ENCODE results near the gene ATXN7L3.

Gene ATXN7L3

GRCh38 chr17:44217738-44218343 is 18.2 kb upstream of the ATXN7L3 start:
- peak overlapping the region; percentile 68 for H3K4me3 ChIP-seq (ENCODE audit: low read length)
- no peak for DNase-seq (ENCODE audit: low read depth)
- TF ChIP-seq CTCF (conservative IDR thresholded peaks at IDR 0.05; ENCODE audit: low read length), result no peak

- no peak overlapping the region for H3K4me3 ChIP-seq (ENCODE audit: low read length)
- no peak for TF ChIP-seq CTCF (conservative IDR thresholded peaks at IDR 0.05; ENCODE audit: low read length)
- no peak for DNase-seq (ENCODE audit: low read depth)
Observed at GRCh38 chr17:44216694-44217093, 17.0 kb upstream of the ATXN7L3 start.

DNA sequence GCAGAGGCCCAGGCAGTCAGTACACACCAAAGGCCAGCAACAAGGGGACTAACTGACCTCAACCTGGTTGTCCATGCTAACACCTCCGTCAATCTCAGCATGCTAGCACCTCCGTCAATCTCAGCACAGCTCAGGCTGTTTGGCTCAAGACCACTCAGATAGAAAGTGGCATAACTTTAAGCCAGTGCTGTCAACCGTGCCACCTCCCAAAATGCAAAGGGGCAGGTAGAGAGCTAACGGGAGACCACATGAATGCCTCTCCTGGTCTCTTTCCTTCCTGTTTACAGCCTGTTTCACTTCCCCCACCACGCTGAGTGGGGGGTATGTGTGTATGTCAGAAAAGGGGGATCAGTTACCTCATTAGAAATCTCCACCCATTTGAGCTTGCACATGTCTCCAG is 16.5 kb upstream of the ATXN7L3 start:
- no peak for TF ChIP-seq CTCF (conservative IDR thresholded peaks at IDR 0.05; ENCODE audit: low read length)
- no peak overlapping the region for H3K4me3 ChIP-seq (ENCODE audit: low read length)
- DNase-seq (ENCODE audit: low read depth), result no peak

GRCh38 chr17:44214896-44215295 is 15.2 kb upstream of the ATXN7L3 start:
- no peak for DNase-seq (ENCODE audit: low read depth)
- TF ChIP-seq CTCF (conservative IDR thresholded peaks at IDR 0.05; ENCODE audit: low read length), result no peak
- H3K4me3 ChIP-seq (ENCODE audit: low read length), result no peak overlapping the region

GRCh38 chr17:44214230-44214494 is 14.5 kb upstream of the ATXN7L3 start:
- no peak for TF ChIP-seq CTCF (conservative IDR thresholded peaks at IDR 0.05; ENCODE audit: low read length)
- no peak for DNase-seq (ENCODE audit: low read depth)
- H3K4me3 ChIP-seq (ENCODE audit: low read length), result no peak overlapping the region

DNA sequence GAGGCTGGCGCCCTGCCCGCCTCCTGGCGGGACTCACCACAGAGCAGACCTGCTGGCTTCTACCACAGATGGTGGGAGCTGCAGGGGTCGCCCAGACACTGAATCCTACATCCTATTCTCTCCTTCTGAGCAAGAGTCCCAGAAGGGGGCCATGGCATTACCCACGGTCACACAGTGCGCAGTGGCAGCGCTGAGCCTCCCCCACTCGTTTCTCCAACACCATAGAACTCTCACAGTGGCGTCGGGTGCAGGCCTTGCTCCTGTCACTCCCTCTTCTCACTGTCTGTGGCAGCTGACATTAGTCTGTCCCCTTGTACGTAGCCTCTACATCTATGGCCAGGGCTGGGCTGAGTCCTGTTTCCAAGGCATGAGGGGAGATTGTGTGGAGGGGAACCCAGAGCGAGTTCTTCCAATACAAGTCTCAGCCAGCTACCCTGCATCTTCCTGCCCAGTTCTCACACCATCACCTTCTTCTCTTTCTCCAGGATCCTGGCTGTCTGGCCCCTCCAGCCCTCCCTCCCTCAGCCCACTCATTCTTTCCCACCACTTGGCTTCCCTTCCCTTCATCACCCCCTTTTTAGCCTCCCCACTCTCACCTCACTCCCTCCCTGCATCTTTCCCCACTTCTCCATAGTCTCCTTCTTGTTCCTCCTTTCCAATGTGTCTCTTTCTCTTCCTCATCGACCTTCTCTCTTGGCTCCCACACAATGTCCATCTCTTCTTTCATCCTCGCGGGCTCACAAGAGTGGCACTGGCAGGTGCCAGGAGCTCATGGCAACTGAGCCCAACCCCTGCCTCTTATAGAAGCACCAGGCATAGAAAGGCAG is 13.9 kb upstream of the ATXN7L3 start:
- DNase-seq (ENCODE audit: low read depth), result no peak
- no peak overlapping the region for H3K4me3 ChIP-seq (ENCODE audit: low read length)
- TF ChIP-seq CTCF (conservative IDR thresholded peaks at IDR 0.05; ENCODE audit: low read length), result no peak

Data from AG10803 (cell line).